NCI-H82 treated with DMSO at 0.1 percent for 48 hours (cell line): ENCODE data around the gene FRMD8.
"Not testable (repeated sequence)": the region's sequence is repeated elsewhere in the genome, so short reads cannot be mapped to it uniquely, and the experiment has no call there.

Source experiments
- DNase-seq: peaks from one replicate; lab custom pipeline; 2025; ENCODE audit not compliant: unreplicated experiment; lab: John Stamatoyannopoulos, UW

The FRMD8 gene

DNA sequence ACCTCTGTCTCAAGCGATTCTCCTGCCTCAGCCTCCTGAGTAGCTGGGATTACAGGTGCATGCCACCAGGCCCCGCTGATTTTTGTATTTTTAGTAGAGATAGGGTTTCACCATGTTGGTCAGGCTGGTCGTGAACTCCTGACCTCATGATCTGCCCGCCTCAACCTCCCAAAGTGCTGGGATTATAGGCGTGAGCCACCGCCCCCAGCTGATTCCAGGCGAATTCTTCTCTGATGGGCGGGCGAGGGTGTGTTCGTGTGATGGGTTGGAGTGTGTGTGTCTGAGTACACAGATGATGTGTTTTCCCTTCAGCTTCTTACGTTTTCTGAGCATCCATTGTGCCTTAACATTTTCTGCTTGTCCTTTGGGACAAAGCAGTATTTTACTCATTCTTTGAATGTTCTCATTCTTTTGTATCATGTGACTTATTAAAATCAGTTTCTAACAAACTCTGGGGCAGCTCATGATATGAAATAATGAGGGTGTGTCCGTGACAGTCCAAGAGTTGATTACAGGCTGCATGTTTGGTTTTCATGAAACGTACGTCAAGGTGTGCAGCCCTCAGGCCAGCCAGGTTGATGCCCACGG lies 26.7 kb downstream of the FRMD8 start:
- not testable (repeated sequence) for DNase-seq

DNA sequence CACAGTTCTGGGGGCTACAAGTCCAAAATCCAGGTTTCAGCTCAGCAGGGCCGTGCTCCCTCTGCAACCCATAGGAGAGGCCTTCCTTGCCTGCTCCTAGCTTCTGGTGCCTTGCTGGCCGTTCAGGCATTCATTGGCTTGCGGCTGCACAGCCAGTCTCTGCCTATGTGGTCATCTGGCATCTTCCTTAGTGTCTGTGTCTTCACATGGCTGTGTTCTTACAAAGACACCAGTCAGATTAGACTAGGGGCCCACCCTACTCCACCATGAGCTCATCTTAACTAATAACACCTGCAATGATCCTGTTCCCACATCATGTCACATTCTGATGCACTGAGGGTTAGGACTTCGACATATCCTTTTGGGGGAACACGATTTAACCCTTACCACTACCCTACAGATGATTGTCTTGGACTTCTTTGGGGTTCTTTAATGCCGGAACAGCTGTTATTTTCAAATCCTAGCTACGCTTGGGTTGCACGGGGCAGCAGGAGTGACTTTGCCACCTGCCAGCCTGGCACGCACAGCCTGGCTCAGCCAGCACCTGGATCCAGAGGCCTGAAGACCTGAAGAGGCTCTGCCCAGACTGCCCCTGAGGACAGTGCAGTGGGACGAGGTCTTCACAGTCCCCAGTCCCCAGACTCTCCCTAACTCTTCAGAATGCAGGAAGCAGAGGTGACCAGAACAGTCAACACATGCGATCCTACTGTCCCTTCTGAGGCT lies 28.5 kb downstream of the FRMD8 start:
- no peak for DNase-seq

DNA sequence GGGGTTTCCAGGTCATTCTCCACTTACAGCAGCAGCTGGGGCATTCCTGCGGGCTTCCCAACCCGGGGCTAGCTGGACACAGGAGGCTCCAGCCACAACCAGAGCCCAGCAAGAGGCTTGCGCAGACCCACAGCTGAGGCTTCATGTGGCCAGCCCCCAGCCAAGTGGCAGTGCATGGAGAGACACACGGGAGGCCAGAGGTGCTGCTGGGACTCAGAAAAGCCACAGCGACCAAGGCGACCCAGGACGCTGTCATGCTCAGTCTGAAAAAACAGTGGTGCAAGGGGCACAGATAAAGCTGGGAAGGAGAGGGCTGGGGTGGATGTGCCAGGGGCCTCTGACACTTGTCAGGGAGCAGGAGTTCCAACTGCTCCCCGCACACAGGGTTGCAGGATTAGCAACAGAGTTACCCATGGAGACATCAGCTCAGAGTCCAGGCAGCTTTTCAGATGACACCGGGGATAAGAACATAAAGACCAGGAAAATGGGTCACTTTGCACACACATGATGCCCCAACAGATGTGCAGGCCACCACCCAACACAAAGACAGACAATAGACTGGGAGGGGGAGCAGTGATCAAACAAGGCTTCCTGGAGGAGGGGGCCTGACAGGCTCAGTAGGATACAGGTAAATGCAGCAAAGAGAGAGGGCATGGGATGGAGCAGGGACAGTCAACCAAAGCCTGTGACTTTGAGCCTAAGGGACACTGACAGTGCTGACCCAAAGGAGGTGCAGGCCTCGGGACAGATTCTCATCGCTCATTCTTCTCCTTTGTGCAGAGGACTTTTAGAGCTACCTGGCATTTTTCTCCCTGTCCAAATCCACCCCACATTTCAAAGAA lies 29.3 kb downstream of the FRMD8 start:
- DNase-seq = no peak

DNA sequence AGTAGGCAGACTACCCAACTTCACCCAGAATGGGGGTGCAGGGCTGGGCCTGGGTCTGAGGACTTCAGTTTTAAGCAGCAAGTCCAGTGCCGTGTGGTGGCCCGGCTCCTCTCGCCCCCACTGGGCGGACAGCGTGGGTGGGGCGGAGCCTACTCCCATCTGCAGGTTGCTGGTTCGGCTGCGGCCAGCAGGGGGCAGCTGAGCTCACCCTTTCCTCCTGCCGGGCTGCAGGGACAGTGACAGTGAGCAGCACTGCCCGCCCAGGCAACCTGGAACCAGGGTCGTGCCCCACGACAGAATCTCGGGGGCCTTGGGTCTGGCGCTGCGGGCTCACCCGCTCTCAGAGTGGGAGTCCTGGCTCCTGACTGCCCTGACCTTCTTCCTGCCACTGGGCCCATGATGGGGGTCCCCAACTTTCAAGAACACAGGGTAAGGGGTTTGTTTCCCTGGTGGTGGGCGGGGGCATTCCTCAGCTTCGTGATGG lies 29.9 kb downstream of the FRMD8 start:
- DNase-seq = no peak

DNA sequence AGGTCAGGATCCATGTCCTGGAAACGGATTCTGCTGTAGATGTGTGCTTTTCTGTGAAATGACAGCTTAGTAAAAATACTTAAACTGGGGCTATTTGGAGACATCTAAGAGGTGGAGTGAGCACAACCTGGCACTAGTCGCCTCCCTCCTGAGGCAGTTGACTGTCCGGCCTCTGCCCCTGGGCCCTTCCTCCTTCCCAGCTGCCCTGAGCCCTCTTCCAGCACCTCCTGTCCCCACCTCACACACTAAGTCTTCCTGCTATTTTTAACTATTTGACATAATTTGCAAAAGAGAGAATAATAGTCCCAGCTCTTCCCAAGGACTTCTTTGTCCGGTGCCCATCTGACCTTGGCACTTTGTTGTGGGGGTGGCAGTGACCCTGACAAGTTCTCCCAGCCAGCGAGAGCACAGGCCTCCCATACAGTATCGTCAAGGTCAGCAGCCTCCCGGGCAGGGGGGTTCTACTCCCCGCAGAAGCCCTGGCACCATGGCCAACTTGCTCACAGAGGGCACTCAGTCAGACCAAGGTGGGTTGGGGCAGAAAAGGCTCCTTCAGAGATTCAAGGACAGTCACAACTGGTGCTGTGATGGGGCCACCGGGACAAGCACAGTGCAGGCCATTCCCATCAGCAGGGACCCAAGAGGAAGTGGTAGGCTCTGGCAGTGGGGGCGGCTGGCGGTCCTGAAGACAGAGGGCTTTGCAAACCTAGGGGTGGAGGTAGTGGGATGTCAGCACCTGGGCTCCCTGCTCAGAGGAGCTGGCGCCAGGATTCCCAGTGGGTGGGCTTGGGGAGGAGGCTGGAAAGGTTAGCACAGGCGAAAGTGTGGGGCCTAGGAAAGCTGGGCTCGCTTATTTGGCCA lies 30.6 kb downstream of the FRMD8 start:
- DNase-seq = no peak

DNA sequence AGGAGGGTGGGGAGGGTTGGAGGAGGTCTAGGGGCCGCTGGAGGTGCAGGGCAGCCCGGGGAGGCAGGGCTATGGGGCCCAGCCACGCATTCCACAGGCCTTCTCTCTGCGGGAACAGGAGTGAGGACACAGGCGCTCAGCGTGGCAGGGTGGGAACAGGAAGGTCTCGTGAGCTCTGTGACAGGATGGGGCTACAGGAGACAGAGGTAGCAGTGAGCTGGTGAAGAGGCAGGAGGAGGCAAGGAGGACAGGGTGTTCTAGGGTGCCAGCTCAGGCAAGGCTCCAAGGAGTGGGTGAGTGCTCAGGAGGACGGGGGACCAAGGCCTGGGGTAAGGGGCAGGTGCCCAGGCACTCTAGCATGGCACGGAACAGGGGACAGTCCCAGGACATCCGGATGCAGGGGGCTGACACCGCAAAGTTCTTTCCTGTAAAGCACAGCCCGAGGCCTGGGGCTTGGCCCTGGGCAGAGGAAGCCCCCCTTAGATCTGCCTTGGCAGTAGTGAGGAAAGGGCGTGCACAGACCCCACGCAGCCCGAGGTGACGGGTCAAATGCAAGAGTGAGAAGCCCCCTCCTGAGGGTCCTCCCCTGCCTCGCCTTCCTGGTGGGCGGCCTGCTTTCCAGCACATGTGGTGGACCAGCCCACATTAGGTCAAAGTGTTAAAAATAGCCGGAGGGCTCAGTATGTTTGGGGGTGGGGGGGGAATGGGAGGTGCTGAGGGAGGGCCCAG lies 31.4 kb downstream of the FRMD8 start:
- no peak for DNase-seq

DNA sequence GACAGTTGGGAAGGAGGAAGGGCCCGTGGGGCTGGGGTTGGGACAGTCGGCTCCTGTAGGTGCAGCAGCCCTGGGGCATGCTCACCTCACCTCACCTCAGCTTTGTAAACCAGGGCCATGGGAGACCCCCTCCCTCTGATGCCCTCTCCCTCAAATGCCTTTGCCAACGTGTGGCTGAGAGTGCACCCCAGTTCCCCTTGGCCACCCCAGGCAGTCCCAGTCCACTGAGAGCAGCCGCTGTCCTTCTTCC lies 31.9 kb downstream of the FRMD8 start:
- DNase-seq = no peak

DNA sequence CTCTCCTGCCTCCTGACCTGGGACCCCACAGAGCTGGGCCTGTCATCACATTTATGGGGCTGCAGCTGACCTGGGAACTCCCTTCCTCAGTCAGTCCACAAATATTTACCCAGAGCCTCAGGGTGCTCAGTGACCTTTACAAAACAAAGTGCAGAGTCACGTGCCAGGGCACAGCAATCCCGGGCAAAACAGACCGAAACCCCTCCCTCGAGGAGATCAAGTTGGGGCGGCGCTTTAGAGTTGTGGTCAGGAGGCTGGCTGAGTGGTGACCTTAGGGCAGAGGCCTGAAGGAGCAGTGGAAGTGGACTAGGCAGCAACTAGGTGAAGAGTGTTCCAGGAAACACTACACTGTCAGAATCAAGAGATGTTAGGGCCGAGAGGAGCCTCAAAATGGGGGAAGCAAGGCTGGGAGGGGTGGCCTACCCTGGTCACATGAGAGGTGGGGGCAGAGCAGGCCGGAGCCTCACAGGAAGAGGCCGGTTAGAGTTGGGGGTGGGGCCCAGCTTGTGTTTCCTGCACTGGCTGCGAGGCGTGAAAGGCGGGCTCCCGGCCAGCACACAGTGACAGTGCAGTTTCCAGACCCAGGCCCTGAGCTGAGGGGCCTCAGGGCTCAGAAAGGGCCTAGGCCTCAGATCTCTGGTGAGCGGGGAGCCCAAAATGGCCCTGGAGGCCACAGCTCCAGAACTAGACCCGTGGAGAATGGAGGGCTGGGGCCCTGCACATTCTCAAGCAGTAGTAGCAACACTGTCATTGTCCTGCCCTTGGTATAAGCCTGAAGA lies 32.4 kb downstream of the FRMD8 start:
- DNase-seq = peak; percentile 35

DNA sequence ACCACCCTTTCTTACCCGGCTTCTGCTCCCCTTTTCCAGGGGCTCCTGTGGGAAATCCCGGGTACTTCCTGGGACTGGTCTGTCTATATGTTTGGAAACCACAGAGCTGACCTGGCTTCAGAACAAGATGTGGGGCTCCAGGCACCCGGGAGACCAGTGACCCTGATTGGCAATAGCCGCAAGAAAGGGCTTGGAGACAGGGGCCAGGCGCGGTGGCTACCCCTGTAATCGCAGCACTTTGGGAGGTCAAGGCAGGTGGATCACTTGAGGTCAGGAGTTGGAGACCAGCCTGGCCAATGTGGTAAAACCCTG lies 33.0 kb downstream of the FRMD8 start:
- DNase-seq = no peak

DNA sequence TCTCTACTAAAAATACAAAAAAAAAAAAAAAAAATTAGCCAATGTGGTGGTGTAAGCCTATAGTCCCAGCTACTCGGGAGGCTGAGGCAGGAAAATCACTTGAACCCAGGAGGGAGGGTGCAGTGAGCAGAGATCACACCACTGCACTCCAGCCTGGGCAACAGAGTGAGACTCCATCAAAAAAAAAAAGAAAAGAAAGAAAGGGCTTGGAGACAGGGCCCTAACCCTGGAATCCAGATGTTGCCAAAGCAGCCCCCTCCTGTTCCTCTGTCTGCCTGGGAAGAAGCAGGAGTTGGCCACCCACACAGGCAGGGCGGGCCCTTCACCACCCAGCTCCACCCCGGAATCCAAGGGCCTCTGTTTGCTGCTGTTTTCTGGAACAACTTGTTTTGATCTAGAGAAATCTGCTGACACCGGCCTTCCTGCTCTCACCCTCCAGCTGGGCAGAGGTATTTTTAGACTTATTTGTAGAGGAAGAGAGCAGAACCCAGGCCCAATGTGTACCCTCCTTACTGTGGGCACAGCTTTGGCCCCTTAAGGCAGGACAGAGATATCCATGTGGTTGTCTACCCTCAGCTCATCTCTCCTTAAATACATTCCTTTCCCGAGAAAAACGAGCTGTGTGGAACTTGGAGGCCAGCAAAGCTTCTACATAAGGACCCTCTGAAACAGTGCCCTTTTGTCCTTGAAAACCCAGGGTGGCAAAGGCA lies 33.5 kb downstream of the FRMD8 start:
- DNase-seq = no peak

DNA sequence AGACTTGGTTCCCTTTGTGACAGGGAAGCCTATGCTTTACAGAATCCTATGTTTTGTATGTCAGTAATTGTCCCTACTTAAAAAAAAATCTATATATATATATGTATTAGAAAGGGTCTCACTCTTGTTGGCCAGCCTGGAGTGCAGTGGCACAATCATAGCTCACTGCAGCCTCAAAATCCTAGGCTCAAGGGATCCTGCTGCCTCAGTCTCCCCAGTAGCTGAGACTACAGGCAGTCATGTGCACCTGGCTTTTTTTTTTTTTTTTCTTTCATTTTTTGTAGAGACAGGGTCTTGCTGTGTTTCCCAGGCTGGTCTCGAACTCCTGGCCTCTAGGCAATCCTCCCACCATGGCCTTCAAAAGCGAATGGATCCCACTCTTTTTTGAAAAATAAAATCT lies 34.1 kb downstream of the FRMD8 start:
- no peak for DNase-seq

DNA sequence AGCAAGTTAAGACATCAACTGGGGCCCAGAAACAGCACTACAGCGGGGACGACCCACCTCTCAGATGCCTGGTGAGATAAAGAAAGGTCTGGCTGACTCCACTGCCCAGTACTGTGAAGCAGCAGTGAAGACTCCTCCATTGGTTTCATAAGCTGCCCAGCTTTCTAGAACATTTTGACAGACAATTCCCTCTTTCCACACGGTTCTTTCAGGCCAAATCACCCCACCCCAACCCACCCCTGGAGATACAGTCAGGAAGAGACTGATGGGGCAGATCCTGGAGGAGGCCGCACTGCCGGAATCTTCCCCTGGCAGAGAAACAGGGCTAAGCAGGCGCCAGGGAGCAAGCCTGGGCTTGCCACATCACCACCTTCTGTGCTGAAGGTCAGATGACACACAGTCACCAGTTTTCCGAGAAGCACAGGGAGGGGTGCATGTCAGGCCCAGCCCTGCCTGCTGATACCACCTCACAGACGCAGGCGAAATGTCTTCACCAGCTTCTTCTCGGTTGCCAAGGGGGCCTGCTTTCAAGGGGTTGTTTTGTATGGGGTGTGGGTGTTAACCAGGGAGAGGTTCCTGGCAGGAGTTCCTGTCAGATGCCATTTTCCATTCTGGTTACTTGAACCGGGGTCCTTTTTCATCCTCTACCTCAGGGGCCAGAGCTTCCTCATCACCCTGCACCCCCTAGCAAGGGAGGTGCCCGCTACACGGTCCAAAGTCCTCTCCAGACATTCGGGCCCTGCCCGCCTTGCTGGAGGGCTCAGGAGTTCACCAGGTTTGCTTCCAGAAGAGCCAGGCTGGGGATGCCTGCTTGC lies 34.7 kb downstream of the FRMD8 start:
- DNase-seq = no peak

DNA sequence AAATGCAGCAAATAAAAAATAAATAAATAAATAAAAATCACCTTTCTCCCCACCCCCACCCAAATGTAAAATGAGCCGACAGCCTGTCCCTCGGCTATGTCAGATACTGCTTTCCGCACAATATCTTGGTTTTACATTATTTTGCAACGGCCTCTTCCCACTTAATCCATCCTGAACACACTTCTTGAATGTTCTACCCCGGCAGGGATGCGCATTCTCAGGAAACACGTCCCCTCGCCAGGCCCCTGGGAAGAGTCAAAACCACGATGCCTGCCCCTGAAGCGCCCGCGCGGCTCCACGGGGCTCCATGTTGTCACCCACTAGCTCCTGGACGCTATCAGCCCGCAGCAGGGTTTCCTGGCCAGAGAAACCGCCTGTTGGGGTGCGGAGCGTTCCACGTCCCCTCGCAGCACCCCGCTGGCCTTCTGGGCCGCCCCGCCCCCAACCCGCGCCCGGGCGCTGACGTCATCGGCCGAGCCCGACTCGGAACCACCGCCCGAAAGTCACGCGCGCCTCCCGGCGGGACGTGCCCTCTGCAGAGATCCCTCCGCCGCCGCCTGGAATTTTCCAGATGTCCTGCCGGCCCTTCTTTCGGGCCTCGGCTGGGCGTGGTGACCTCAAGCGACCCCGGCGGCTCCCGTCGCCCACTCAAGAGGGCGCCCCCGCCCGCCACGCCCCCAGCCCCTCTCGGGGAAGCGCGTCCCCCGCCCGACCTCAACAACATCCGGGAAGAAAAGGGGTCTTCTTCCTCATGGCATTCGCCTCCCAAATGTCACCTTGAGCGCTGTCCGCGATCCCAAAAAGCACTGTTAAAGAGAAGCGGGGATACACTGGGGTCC lies 35.6 kb downstream of the FRMD8 start:
- DNase-seq = peak; percentile 51

DNA sequence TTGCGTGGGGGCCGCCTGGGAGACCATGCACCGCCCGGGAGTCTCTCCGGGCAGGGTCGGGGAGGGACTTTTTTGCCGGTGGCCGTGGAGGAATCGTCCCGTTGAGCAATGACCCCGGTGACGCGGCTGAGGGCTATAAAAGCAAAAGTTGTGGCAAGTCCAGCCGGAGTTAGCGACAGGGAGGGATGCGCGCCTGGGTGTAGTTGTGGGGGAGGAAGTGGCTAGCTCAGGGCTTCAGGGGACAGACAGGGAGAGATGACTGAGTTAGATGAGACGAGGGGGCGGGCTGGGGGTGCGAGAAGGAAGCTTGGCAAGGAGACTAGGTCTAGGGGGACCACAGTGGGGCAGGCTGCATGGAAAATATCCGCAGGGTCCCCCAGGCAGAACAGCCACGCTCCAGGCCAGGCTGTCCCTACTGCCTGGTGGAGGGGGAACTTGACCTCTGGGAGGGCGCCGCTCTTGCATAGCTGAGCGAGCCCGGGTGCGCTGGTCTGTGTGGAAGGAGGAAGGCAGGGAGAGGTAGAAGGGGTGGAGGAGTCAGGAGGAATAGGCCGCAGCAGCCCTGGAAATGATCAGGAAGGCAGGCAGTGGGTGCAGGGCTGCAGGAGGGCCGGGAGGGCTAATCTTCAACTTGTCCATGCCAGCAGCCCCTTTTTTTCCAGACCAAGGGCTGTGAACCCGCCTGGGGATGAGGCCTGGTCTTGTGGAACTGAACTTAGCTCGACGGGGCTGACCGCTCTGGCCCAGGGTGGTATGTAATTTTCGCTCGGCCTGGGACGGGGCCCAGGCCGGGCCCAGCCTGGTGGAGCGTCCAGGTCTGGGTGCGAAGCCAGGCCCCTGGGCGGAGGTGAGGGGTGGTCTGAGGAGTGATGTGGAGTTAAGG lies 36.4 kb downstream of the FRMD8 start, which contains the start of gene NEAT1:
TSS of gene NEAT1 (plus strand) at position 166 of the 883 bp plus-strand sequence.
- peak; percentile 39 for DNase-seq

DNA sequence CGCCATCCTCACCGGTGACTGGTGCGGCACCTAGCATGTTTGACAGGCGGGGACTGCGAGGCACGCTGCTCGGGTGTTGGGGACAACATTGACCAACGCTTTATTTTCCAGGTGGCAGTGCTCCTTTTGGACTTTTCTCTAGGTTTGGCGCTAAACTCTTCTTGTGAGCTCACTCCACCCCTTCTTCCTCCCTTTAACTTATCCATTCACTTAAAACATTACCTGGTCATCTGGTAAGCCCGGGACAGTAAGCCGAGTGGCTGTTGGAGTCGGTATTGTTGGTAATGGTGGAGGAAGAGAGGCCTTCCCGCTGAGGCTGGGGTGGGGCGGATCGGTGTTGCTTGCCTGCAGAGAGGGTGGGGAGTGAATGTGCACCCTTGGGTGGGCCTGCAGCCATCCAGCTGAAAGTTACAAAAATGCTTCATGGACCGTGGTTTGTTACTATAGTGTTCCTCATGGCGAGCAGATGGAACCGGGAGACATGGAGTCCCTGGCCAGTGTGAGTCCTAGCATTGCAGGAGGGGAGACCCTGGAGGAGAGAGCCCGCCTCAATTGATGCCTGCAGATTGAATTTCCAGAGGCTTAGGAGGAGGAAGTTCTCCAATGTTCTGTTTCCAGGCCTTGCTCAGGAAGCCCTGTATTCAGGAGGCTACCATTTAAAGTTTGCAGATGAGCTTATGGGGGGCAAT lies 37.2 kb downstream of the FRMD8 start:
- DNase-seq = no peak
